Effector CD4-positive, alpha-beta T cell (primary cell): ENCODE data around the gene ARCN1.
A peak's percentile ranks its signal among the peaks of the same experiment; 100 is the strongest.

Experiments used
- DNase-seq: peaks from one replicate; pipeline ENCODE4 v3.0.0-alpha.2; 2020
- total RNA-seq: gene quantifications from one replicate; lab custom pipeline; 2026; lab: John Stamatoyannopoulos, UW

Gene ARCN1
- total RNA-seq: 112 reads per million, percentile 85 among the genes with 10 or more reads in this experiment

GRCh38 chr11:118572061-118572980 is at the start of gene ARCN1:
Gene ARCN1 (plus strand): TSS chr11:118572409. CDS start chr11:118572548, 139 bp downstream.
- peak; percentile 74 for DNase-seq

- no peak for DNase-seq
Observed at GRCh38 chr11:118522571-118523072, 49.6 kb upstream of the ARCN1 start.

- DNase-seq: no peak
Observed at GRCh38 chr11:118524356-118524755, 47.9 kb upstream of the ARCN1 start.

GRCh38 chr11:118524757-118525470 is 47.3 kb upstream of the ARCN1 start:
- DNase-seq: no peak

- DNase-seq: no peak
Observed at GRCh38 chr11:118526688-118527087, 45.5 kb upstream of the ARCN1 start.

- DNase-seq: no peak
Observed at GRCh38 chr11:118527109-118527508, 45.1 kb upstream of the ARCN1 start, which contains the start of gene TTC36. Gene TTC36 (plus strand): TSS chr11:118527474. CDS start chr11:118527495, 21 bp downstream.

- no peak for DNase-seq
Observed at GRCh38 chr11:118528511-118528910, 43.7 kb upstream of the ARCN1 start.

GRCh38 chr11:118529584-118530175 is 42.5 kb upstream of the ARCN1 start:
- DNase-seq: no peak

- no peak for DNase-seq
Observed at GRCh38 chr11:118530180-118530682, 42.0 kb upstream of the ARCN1 start.

- DNase-seq: peak; percentile 66
Observed at GRCh38 chr11:118530683-118531596, 41.3 kb upstream of the ARCN1 start, which contains the start of gene TMEM25. Gene TMEM25 (plus strand): TSS chr11:118531192. CDS start chr11:118531802, 610 bp downstream.

- DNase-seq: no peak
Observed at GRCh38 chr11:118531597-118532084, 40.6 kb upstream of the ARCN1 start.

GRCh38 chr11:118532091-118532490 is 40.1 kb upstream of the ARCN1 start:
- no peak for DNase-seq

GRCh38 chr11:118532852-118533768 is 39.1 kb upstream of the ARCN1 start:
- no peak for DNase-seq

GRCh38 chr11:118533769-118534729 is 38.2 kb upstream of the ARCN1 start:
- DNase-seq: no peak

- no peak for DNase-seq
Observed at GRCh38 chr11:118535261-118535660, 36.9 kb upstream of the ARCN1 start.

- no peak for DNase-seq
Observed at GRCh38 chr11:118536726-118537125, 35.5 kb upstream of the ARCN1 start.

GRCh38 chr11:118537409-118537980 is 34.7 kb upstream of the ARCN1 start:
- DNase-seq: no peak

GRCh38 chr11:118544010-118544646 is 28.1 kb upstream of the ARCN1 start:
- no peak for DNase-seq
